Measurements from ENCODE around the gene ZMYND10. TPM values are rescaled to one million over a fixed set of nuclear protein-coding genes. Genes with fewer than 3 reads are reported as not detected.

Gene ZMYND10
- polyA plus RNA-seq, 1 of the 3 experiments (the other 2 are of a cell fraction), result 0.95 TPM

DNA sequence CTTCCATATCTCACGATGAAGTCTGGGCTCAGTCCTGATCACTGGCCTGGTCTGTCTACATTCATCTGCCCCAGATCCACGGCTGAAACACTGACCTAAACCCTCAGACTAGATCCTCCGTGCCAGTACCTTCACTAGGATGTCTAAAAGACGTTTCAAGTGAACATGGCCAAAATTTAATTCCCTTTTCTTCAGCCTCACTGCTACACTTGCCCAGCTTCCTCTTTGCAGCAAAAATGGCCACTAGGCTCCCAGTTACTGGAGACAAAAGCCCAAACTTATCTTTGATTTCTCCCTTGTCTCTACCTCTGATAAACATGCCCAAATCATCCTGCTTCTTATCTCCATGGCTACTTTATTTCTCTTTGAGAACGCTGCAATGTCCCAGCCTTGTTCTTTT lies 6.6 kb downstream of the ZMYND10 start (continued):
- TF ChIP-seq RAD21 (IDR thresholded peaks at IDR 0.05; ENCODE audit: low read length), result no peak
- TF ChIP-seq, protein P1, sequence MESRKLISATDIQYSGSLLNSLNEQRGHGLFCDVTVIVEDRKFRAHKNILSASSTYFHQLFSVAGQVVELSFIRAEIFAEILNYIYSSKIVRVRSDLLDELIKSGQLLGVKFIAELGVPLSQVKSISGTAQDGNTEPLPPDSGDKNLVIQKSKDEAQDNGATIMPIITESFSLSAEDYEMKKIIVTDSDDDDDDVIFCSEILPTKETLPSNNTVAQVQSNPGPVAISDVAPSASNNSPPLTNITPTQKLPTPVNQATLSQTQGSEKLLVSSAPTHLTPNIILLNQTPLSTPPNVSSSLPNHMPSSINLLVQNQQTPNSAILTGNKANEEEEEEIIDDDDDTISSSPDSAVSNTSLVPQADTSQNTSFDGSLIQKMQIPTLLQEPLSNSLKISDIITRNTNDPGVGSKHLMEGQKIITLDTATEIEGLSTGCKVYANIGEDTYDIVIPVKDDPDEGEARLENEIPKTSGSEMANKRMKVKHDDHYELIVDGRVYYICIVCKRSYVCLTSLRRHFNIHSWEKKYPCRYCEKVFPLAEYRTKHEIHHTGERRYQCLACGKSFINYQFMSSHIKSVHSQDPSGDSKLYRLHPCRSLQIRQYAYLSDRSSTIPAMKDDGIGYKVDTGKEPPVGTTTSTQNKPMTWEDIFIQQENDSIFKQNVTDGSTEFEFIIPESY (IDR thresholded peaks at IDR 0.05; ENCODE audit: borderline replicate concordance, low read depth), result no peak
- TF ChIP-seq MEF2A (IDR thresholded peaks at IDR 0.05; ENCODE audit: borderline replicate concordance, low read depth), result no peak

DNA sequence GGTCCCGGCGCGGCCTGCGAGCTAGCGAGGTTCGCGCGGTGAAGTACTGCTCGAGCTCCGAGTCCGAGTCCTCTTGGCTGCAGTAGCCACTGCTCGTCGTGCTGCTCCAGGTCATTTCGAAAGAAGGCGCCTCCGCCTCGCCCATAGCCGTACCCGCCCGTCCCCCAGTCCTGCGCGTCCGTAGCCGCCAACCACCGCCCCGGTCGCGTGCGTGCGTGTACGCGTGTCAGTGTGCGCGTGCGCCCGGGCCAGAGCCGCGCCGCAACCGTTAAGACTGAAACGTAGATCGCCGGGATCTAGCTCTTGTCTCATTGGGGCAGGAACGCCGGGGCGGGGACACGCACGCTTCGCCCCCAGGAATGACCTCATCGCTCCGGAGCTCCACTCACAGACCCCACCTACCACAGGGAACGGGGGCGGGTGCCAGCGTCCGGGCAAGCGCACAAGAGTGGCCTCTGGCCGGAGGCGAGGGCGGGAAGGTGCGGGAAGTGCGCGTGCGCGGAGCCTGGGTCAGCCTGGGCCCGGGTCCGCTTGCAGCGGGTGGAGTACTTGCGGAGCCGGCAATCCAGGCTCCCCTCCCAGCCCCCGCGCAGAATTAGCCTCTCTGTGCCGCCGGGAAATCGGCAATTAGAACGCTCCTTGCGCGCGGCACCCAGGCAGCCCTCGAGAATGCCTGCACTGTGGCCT lies 8.2 kb downstream of the ZMYND10 start:
- Histone ChIP-seq H3K4me1 (ENCODE audit: control insufficient read depth in 1 of 2, insufficient read depth in 2 of 2, low read depth in 1 of 2, low read length in 1 of 2) (peaks cover 10 to 33% of the 10 kb centered on the region in 2 experiments), H3K4me2 (peak overlapping the region; percentile 96), H3K9me2 (no peaks in the 10 kb centered on the region), H3K9me3 (no peaks in the 10 kb centered on the region), H3K27me3 (ENCODE audit: insufficient read depth) (no peaks in the 10 kb centered on the region), H4K20me1 (ENCODE audit: insufficient read depth) (peaks cover 10% of the 10 kb centered on the region; the same call in 1 of the 2 replicates), H3K36me3 (replicated peaks in 1 of 2; ENCODE audit: control insufficient read depth in 1 of 2, insufficient read depth in 2 of 2, low read length in 1 of 2) (no peaks in the 10 kb centered on the region), H3K79me2 (ENCODE audit: insufficient read depth) (peaks cover 57% of the 10 kb centered on the region), H3K9ac (peak overlapping the region; percentile 78), H3K4me3 (ENCODE audit: low read depth in 2 of 2, low read length in 1 of 2) (peak overlapping the region; percentile 77 to 79), H3K27ac (ENCODE audit: low read depth in 2 of 2, low read length in 1 of 2) (peak overlapping the region; percentile 82 to 98), H3F3A (replicated peaks; ENCODE audit: insufficient read depth) (peaks cover 3% of the 10 kb centered on the region), H2AFZ (ENCODE audit: low read depth) (peak overlapping the region; percentile 84)
- TF ChIP-seq SIN3A (IDR thresholded peaks at IDR 0.05; ENCODE audit: borderline replicate concordance, low read depth, low read length) (peak; percentile 59; the same call in 1 of the 2 replicates), GATA2 (CRISPR knock-in tag; IDR thresholded peaks at IDR 0.05) (no peak), MXI1 (IDR thresholded peaks at IDR 0.05; ENCODE audit: low read depth, low read length) (peak; percentile 96), TAF1 (IDR thresholded peaks at IDR 0.05; ENCODE audit: borderline replicate concordance, low read depth, low read length) (no peak; the same call in none of the 2 replicates), FOXM1 (IDR thresholded peaks at IDR 0.05; ENCODE audit: low read depth) (0 out of 2 replicates have a peak, but pooled peaks have one; percentile 34), RFX5 (IDR thresholded peaks at IDR 0.05; ENCODE audit: low read length) (peak; percentile 59; the same call in 1 of the 2 replicates), CHD2 (IDR thresholded peaks at IDR 0.05; ENCODE audit: low read length, partially characterized antibody) (peak; percentile 25), NRF1 (IDR thresholded peaks at IDR 0.05; ENCODE audit: low read depth, low read length) (peak; percentile 75), EP300 (IDR thresholded peaks at IDR 0.05; ENCODE audit: borderline replicate concordance in 1 of 2, low read depth in 1 of 2, low read length in 1 of 2) (peak; percentile 13 to 41; a peak in 1 of 4 replicates), POLR2AphosphoS5 (IDR thresholded peaks at IDR 0.05; ENCODE audit: low read depth, low read length) (peak; percentile 76)
- TF ChIP-seq, protein P2, sequence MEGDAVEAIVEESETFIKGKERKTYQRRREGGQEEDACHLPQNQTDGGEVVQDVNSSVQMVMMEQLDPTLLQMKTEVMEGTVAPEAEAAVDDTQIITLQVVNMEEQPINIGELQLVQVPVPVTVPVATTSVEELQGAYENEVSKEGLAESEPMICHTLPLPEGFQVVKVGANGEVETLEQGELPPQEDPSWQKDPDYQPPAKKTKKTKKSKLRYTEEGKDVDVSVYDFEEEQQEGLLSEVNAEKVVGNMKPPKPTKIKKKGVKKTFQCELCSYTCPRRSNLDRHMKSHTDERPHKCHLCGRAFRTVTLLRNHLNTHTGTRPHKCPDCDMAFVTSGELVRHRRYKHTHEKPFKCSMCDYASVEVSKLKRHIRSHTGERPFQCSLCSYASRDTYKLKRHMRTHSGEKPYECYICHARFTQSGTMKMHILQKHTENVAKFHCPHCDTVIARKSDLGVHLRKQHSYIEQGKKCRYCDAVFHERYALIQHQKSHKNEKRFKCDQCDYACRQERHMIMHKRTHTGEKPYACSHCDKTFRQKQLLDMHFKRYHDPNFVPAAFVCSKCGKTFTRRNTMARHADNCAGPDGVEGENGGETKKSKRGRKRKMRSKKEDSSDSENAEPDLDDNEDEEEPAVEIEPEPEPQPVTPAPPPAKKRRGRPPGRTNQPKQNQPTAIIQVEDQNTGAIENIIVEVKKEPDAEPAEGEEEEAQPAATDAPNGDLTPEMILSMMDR (IDR thresholded peaks at IDR 0.05), result no peak
- TF ChIP-seq, protein P3, sequence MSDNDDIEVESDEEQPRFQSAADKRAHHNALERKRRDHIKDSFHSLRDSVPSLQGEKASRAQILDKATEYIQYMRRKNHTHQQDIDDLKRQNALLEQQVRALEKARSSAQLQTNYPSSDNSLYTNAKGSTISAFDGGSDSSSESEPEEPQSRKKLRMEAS (IDR thresholded peaks at IDR 0.05; ENCODE audit: low read depth), result peak; percentile 87
- POLR2A ChIA-PET, result interaction anchor here (0.5 to 3.6 kb wide), 16 partner anchors 10 to 232 kb away, joined by 3 to 38 read pairs (median 4); partner anchors contain the start of genes C3orf18, CYB561D2, HEMK1 and HYAL3
- CTCF ChIA-PET, result interaction anchor here (0.7 to 6.8 kb wide), 17 partner anchors 10 to 229 kb away, joined by 3 to 60 read pairs (median 4); partner anchors contain the start of genes CYB561D2, HYAL1, HYAL2 and IFRD2
- peak; percentile 100 for DNase-seq
- 0% methylated on average over 23 of the region's 79 CpGs for WGBS (ENCODE audit: low lambda C conversion rate)

All from SK-N-SH (cell line).